GM19099 (cell line): ENCODE data around the gene SLC7A10.

Experiments used
- POLR2A ChIP-seq: IDR thresholded peaks from 3 replicates; pipeline ENCODE4 v1.6.1; 2011; ENCODE audit warnings: low read depth; ENCODE audit not compliant: insufficient read length; ENCODE audit errors: extremely low read depth

SLC7A10 gene

DNA sequence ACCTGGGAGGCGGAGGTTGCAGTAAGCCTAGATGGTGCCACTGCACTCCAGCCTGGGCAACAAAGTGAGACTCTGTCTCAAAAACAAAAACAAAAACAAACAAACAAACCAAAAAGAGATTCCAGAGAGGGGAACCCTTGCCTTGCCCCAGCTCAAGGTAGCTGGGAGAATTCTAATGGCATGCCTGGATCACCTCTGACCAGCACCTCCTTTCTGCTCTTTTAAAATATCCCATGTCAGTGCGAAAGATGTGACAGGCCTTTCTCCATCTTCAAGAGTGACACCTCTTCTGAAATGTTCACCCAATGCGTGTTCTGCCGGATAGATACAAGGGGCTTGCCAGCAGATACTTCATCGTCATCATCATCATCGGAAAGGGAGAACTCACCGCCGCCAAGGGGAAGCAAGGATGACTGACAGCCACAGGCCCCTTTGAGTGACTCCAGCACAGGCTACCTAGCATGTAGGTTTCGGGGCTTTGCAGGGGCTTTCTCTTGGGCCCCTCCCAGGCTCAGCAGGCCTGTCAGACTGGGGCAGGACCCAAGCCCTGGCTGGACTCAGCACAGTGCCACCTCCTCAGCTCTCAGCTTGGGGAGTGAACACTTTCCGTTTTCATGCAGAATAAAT is 50.4 kb downstream of the SLC7A10 start:
- TF ChIP-seq POLR2A, result no peak

DNA sequence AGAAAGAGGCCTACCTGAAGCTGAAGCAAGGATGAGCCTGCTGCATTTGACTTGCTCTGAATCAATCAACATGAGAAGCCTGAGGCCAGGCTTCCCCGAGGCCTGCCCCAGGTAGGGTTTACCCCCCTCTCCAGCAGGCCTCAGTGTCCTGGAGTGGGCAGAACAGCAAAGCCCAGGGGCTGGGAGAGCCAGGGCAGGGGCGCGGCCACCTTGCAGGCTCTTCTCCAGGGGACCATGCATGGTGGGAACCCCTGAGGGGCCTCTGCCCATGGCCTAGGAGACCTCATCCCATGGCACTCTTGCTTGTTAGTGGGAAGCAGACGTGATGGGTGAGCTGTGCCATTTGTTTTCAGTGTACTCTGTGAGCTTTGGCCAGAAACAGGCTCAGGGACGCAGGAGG is 51.5 kb downstream of the SLC7A10 start:
- no peak for TF ChIP-seq POLR2A

DNA sequence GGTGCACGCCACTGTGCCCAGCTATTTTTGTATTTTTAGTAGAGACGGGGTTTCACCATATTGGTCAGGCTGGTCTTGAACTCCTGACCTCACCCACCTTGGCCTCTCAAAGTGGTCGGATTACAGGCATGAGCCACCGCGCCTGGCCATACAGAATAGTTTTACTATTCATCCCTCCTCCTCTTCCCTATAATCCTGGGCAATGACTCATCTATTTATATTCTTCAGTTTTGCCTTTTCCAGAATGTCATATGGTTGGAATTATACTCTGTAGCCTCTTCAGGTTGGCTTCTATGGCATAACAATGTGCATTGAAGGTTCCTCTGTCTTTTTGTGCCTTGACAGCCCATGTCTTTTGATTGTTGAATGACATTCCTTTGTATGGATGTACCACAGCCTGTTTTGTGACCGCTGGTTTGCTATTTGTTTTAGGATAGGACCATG is 53.7 kb downstream of the SLC7A10 start:
- no peak for TF ChIP-seq POLR2A

DNA sequence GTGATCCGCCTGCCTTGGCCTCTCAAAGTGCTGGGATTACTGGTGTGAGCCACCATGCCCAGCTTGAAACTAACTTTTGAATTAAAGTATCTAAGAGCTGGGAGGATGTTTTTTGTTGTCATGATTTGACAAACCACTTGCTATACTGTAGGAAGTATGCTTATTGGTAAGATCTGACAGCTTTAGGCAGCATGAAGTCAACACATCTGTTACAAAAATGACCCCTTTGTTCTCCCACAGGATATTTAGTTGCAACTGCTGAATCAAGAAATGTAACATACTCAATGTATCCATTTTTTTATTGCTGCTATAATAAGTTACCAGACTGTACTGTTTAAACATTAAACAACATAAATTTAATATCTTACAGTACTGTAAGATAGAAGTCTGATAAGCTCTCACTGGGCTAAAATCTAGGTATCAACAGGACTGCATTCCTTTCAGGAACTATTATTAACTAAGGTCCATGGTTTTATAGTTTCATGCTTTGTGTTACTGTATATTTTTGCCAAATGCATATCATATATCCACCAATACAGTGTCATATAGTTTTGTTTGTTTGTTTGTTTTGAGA is 54.3 kb downstream of the SLC7A10 start:
- TF ChIP-seq POLR2A, result no peak

DNA sequence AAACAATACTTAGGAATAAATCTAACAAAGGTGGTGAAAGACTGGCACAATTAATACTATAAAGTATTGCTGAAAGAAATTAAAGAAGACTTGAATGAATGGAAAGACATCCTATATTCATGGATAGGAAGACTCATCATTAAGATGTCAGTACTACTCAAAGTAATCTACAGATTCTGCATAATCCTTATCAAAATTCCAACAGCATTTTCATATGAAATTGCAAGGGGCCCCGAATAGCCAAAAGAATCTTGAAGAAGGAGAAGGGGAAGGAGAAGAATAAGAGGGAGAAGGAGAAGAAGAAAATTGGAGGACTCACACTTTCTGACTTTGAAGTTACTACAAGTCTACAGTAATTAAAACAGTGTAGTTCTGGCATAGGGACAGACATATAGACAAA is 57.1 kb downstream of the SLC7A10 start:
- no peak for TF ChIP-seq POLR2A

DNA sequence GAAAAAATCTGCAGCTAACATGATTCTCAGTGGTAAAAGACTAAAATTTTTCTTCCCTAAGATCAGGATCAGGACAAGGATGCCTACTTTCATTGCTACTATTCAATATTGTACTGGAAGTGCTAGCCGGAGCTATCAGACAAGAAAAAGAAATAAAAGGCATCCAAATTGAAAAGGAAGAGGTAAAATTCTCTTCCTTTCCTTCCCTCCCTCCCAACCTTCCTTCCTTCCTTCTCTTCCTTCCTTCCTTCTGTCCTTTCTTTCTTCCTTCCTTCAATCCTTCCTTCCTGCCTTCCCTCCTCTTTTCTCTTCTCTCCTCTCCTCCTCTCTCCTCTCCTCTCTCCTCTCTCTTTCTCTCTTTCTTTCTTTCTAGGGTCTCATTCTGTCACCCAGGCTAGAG is 58.2 kb downstream of the SLC7A10 start:
- no peak for TF ChIP-seq POLR2A

DNA sequence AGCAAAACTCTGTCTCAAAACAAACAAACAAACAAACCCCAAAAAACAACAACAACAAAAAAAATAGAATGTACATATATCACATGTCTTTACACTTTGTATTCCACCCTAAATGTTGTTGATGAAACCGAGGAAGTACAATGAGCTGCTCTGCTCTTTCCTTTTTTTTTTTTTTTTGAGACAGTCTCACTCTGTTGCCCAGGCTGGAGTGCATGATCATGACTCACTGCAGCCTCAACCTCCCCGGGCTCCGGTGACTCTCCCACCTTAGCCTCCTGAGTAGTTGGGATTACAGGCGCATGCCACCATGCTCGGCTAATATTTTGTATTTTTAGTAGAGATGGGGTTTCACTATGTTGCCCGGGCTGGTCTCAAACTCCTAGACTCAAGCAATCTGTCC is 62.2 kb downstream of the SLC7A10 start:
- no peak for TF ChIP-seq POLR2A

DNA sequence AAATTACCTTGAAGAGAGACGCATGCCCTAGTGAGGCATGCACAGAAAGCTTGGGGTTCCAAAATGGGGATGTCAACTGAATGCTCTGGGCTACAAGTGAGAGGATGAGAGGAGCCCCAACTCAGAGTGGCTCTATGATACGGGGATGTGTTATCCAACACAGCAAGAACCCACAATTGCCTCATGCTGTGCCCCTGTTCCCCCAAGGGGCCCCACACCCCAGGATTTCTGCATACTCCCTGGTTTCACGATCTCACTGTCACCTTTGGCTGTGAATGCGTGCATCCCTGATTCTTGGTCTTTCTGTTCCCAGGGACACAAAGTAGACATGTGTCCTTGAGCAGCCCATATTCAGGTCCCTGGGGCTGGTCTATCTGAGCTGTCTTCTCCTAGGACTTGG is 64.4 kb downstream of the SLC7A10 start:
- no peak for TF ChIP-seq POLR2A

DNA sequence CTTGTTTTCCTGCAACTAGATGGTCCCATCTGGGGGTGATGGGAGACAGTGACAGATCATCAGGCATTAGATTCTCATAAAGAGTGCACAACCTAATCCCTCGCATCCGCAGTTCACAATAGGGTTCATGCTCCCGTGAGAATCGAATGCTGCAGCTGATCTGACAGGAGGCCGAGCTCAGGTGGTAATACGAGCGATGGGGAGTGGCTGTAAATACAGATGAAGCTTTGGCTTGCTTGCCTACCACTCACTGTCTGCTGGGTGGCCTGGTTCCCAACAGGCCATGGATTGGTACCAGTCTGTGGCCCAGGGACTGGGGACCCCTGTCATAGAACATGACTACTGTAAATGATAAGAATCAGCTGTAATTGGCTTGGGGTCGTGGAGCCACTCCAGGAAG is 65.8 kb downstream of the SLC7A10 start:
- TF ChIP-seq POLR2A, result no peak

DNA sequence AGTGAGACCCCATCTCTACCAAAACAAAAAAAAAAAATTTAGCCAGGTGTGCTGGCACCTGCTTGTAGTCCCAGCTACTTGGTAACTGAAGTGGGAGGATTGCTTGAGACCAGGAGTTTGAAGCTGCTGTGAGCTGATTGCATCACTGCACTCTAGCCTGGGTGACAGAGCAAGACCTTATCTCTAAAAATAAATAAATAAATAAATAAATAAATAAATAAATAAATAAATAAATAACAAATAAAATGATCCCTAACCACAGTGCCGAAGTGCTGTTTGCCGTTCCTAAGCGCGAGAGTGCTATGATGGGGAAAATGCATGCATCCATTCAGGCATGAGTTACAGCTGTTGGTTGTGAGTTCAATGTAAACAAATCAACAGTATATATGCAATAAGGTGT is 66.5 kb downstream of the SLC7A10 start:
- no peak for TF ChIP-seq POLR2A
